Upper lobe of left lung (tissue), 6 donors: Measurements from ENCODE around the gene NCAPD2. TPM values are rescaled to one million over a fixed set of nuclear protein-coding genes. Genes with fewer than 3 reads are reported as not detected.

Experiments
- ATAC-seq, 2 donors: fragments of 200-7000 bp; cut with Tn5 transposase; one replicate each; pipeline ENCODE4 v1.9.1; 2022; ENCODE audit warnings: mild to moderate bottlenecking in 2 of 2, moderate library complexity in 2 of 2; ENCODE audit not compliant: low FRiP score in 2 of 2
- DNase-seq, 2 donors: peaks; one replicate each; pipeline ENCODE4 v3.0.0-alpha.2; 2019 to 2020
- H3K27ac ChIP-seq, 4 donors: fragments of 200-600 bp; sonication (generic); one replicate each; pipeline ENCODE4 v1.5.1; 2016 to 2019
- H3K27me3 ChIP-seq, 4 donors: fragments of 200-600 bp; sonication (generic); one replicate each; pipeline ENCODE4 v1.5.1; 2017 to 2019
- H3K36me3 ChIP-seq, 4 donors: fragments of 200-600 bp; sonication (generic); one replicate each; pipeline ENCODE4 v1.5.1; 2016 to 2019
- H3K4me1 ChIP-seq, 4 donors: fragments of 200-600 bp; sonication (generic); one replicate each; pipeline ENCODE4 v1.5.1; 2018 to 2019
- H3K4me3 ChIP-seq, 4 donors: fragments of 200-600 bp; sonication (generic); one replicate each; pipeline ENCODE4 v1.5.1; 2017 to 2019; ENCODE audit warnings: mild to moderate bottlenecking in 2 of 4, moderate library complexity in 1 of 4
- H3K9me3 ChIP-seq, 4 donors: fragments of 200-600 bp; sonication (generic); one replicate each; pipeline ENCODE4 v1.5.1; 2018 to 2019
- CTCF ChIP-seq, 6 experiments: fragments of 450-650 bp in 4 of 6; fragments of 200-600 bp in 2 of 6; sonication (generic) in 2 of 6; IDR thresholded peaks; one replicate each; pipeline ENCODE4 v1.5.1; 2016 to 2019; ENCODE audit warnings: antibody characterized with exemption in 6 of 6
- EP300 ChIP-seq, 4 donors: sonication (generic); formaldehyde crosslinking; IDR thresholded peaks; one replicate each; pipeline ENCODE4 v1.5.1; 2017; ENCODE audit warnings: antibody characterized with exemption in 4 of 4, control low read depth in 2 of 4
- POLR2A ChIP-seq, 4 donors: fragments of 450-650 bp; IDR thresholded peaks; one replicate each; pipeline ENCODE4 v1.5.1; 2016 to 2017; ENCODE audit warnings: antibody characterized with exemption in 4 of 4, mild to moderate bottlenecking in 2 of 4
- POLR2AphosphoS5 ChIP-seq, 2 donors: sonication (generic); formaldehyde crosslinking; IDR thresholded peaks; one replicate each; pipeline ENCODE4 v1.5.1; 2017; ENCODE audit warnings: antibody characterized with exemption in 2 of 2
- WGBS, 2 donors: methylation state at CpG; one replicate each; pipeline ENCODE4 v1.1.5; 2017 to 2018; 5-methylcytosine and 5-hydroxymethylcytosine counted together
- total RNA-seq, 6 donors: library from RNA; depleted of rRNA in 4 of 6; stranded (reverse); fragments of >200 nt in 4 of 6; gene quantifications; one replicate each; pipeline versions ENCODE4 v1.1.0 to v1.2.1, GENCODE V29; 2016 to 2021
- donor health status: DM: no; HTN: no; CAD: no; lungs with moderate emphysema.
- donor health status: DM: no; HTN: yes; CAD: no; lungs with severe emphysema.

NCAPD2 gene
- total RNA-seq, 6 donors from 2014 or later = 15.4 to 43.0 (median 25.5) TPM

GRCh38 chr12:6532051-6532926 is 38.4 kb downstream of the NCAPD2 start:
- Histone ChIP-seq H3K27me3 (no peaks in the 10 kb centered on the region), H3K9me3 (no peaks in the 10 kb centered on the region), H3K27ac (peak overlapping the region; percentile 93 to 99 (median 97)), H3K4me3 (peak overlapping the region in 2 of 4 donors; percentile 97 to 98), H3K4me1 (peaks cover 35 to 44% (median 39%) of the 10 kb centered on the region in 4 donors), H3K36me3 (peaks cover 18 to 59% (median 52%) of the 10 kb centered on the region in 4 donors)
- DNase-seq (peak in 1 of 2 donors; percentile 84), ATAC-seq (no peak)
- TF ChIP-seq POLR2AphosphoS5 (IDR thresholded peaks at IDR 0.05) (peak in 1 of 2 donors; percentile 49), POLR2A (IDR thresholded peaks at IDR 0.05) (peak in 1 of 4 donors; percentile 44), CTCF (IDR thresholded peaks at IDR 0.05) (no peak), EP300 (IDR thresholded peaks at IDR 0.05) (peak in 1 of 4 donors; percentile 48)
- WGBS, 2 donors = 18 to 31% methylated on average over 10 to 20 of the region's 20 CpGs

- no peaks in the 10 kb centered on the region for H3K27me3 ChIP-seq
- no peaks in the 10 kb centered on the region for H3K9me3 ChIP-seq
- peak in 1 of 2 donors; percentile 65 for DNase-seq
- peak; percentile 49 to 64 for ATAC-seq
- TF ChIP-seq POLR2AphosphoS5 (IDR thresholded peaks at IDR 0.05) (peak in 1 of 2 donors; percentile 51), EP300 (IDR thresholded peaks at IDR 0.05) (no peak), CTCF (IDR thresholded peaks at IDR 0.05) (no peak), POLR2A (IDR thresholded peaks at IDR 0.05) (no peak)
- peak overlapping the region; percentile 66 to 98 (median 86) for H3K4me3 ChIP-seq
- 2% methylated on average over 9 to 13 of the region's 14 CpGs for WGBS, 2 donors
- H3K4me1 ChIP-seq = peaks cover 39 to 50% (median 47%) of the 10 kb centered on the region in 4 donors
- H3K36me3 ChIP-seq = peaks cover 19 to 59% (median 52%) of the 10 kb centered on the region in 4 donors
- H3K27ac ChIP-seq = peak overlapping the region; percentile 93 to 99 (median 97)
Observed at GRCh38 chr12:6532927-6533652, 39.2 kb downstream of the NCAPD2 start.

GRCh38 chr12:6533653-6533922 is 39.7 kb downstream of the NCAPD2 start:
- 0 to 3% methylated on average over 2 to 8 of the region's 9 CpGs for WGBS, 2 donors
- Histone ChIP-seq H3K4me1 (peaks cover 39 to 55% (median 51%) of the 10 kb centered on the region in 4 donors), H3K36me3 (peaks cover 16 to 59% (median 52%) of the 10 kb centered on the region in 4 donors), H3K9me3 (no peaks in the 10 kb centered on the region), H3K27me3 (no peaks in the 10 kb centered on the region), H3K27ac (peak overlapping the region; percentile 93 to 99 (median 97)), H3K4me3 (peak overlapping the region; percentile 66 to 98 (median 86))
- peak; percentile 20 to 64 for ATAC-seq
- peak in 1 of 2 donors; percentile 89 for DNase-seq
- TF ChIP-seq POLR2A (IDR thresholded peaks at IDR 0.05) = no peak
- no peak for TF ChIP-seq POLR2AphosphoS5 (IDR thresholded peaks at IDR 0.05)
- TF ChIP-seq CTCF (IDR thresholded peaks at IDR 0.05) = no peak
- TF ChIP-seq EP300 (IDR thresholded peaks at IDR 0.05) = no peak

GRCh38 chr12:6533923-6534694 is 40.2 kb downstream of the NCAPD2 start, which contains the start of gene GAPDH:
TSS of gene GAPDH (plus strand) at chr12:6534517. CDS start at chr12:6534833, 316 bp downstream.
- Histone ChIP-seq H3K27me3 (no peaks in the 10 kb centered on the region), H3K9me3 (no peaks in the 10 kb centered on the region), H3K27ac (peak within 1 kb of the TSS; percentile 93 to 99 (median 97)), H3K36me3 (peaks cover 13 to 59% (median 51%) of the 10 kb centered on the region in 4 donors), H3K4me3 (peak within 1 kb of the TSS; percentile 66 to 98 (median 86)), H3K4me1 (peaks cover 39 to 56% (median 51%) of the 10 kb centered on the region in 4 donors)
- ATAC-seq (peak; percentile 92 to 93), DNase-seq (peak; percentile 94 to 95)
- 0 to 1% methylated on average over 17 to 48 of the region's 62 CpGs for WGBS, 2 donors
- TF ChIP-seq POLR2A (IDR thresholded peaks at IDR 0.05) (peak; percentile 15 to 96 (median 82)), CTCF (IDR thresholded peaks at IDR 0.05) (no peak), POLR2AphosphoS5 (IDR thresholded peaks at IDR 0.05) (peak; percentile 97 to 99)
